ENCODE measurements around the gene ANKRD33B. TPM values are rescaled to one million over a fixed set of nuclear protein-coding genes. Genes with fewer than 3 reads are reported as not detected.

ANKRD33B gene
- total RNA-seq, 1 experiment from 2014 or later: 10.9 TPM

GRCh38 chr5:10685115-10685521 is 121.2 kb downstream of the ANKRD33B start (continued):
- TF ChIP-seq MAX (IDR thresholded peaks at IDR 0.05): no peak
- TF ChIP-seq ZBTB33 (IDR thresholded peaks at IDR 0.05; ENCODE audit: extremely low read depth, insufficient replicate concordance, low read length): no peak
- TF ChIP-seq ELF1 (IDR thresholded peaks at IDR 0.05; ENCODE audit: borderline replicate concordance, low read depth): no peak
- TF ChIP-seq CEBPB (IDR thresholded peaks at IDR 0.05; ENCODE audit: low read depth): no peak
- TF ChIP-seq SRF (IDR thresholded peaks at IDR 0.05; ENCODE audit: low read depth): no peak
- TF ChIP-seq RAD21 (IDR thresholded peaks at IDR 0.05; ENCODE audit: low read depth): no peak

- Histone ChIP-seq H3K36me3 (ENCODE audit: control insufficient read depth in 1 of 2, insufficient read depth in 2 of 2, low read length in 2 of 2) (no peaks in the 10 kb centered on the region), H3K4me2 (ENCODE audit: low read length) (no peak overlapping the region), H3K9ac (ENCODE audit: low read length) (no peak overlapping the region), H4K20me1 (ENCODE audit: insufficient read depth) (no peaks in the 10 kb centered on the region), H2AFZ (ENCODE audit: low read depth, low read length, poor library complexity, severe bottlenecking) (no peak overlapping the region), H3K9me2 (ENCODE audit: insufficient read depth) (no peaks in the 10 kb centered on the region), H3K27ac (ENCODE audit: low read depth, low read length) (no peak overlapping the region), H3K27me3 (ENCODE audit: insufficient read depth, low read length) (no peaks in the 10 kb centered on the region), H3K9me3 (ENCODE audit: control insufficient read depth in 1 of 2, insufficient read depth in 1 of 2, low read depth in 1 of 2, low read length in 2 of 2) (no peaks in the 10 kb centered on the region), H3K4me3 (replicated peaks in 1 of 2; ENCODE audit: low read depth in 1 of 2, low read length in 2 of 2) (no peak overlapping the region), H3K4me1 (ENCODE audit: control insufficient read depth in 1 of 2, insufficient read depth in 2 of 2, low read length in 2 of 2) (peaks cover 0 to 11% of the 10 kb centered on the region in 2 experiments; a peak in 1 of 4 replicates), H3K79me2 (ENCODE audit: insufficient read depth, low read length) (no peaks in the 10 kb centered on the region)
- RAD21 ChIA-PET (ENCODE audit: low non-redundant PET in 1 of 2, low total read pairs in 2 of 2, uncharacterized antibody in 2 of 2, unreplicated experiment in 2 of 2): no interaction called here
- TF ChIP-seq CBX3 (IDR thresholded peaks at IDR 0.05; ENCODE audit: low read depth) (no peak), RAD21 (IDR thresholded peaks at IDR 0.05; ENCODE audit: low read depth) (no peak), ZNF274 (IDR thresholded peaks at IDR 0.05; ENCODE audit: low read depth, low read length) (no peak), ELF1 (IDR thresholded peaks at IDR 0.05; ENCODE audit: borderline replicate concordance, low read depth) (no peak), TCF7L2 (IDR thresholded peaks at IDR 0.05; ENCODE audit: borderline replicate concordance, extremely low read depth, insufficient read depth, insufficient read length) (no peak), EZH2phosphoT487 (IDR thresholded peaks at IDR 0.05; ENCODE audit: borderline replicate concordance) (no peak), ZBTB33 (IDR thresholded peaks at IDR 0.05; ENCODE audit: extremely low read depth, insufficient replicate concordance, low read length) (no peak), SRF (IDR thresholded peaks at IDR 0.05; ENCODE audit: low read depth) (no peak), POLR2A (IDR thresholded peaks at IDR 0.05; ENCODE audit: borderline replicate concordance, extremely low read depth, insufficient read depth, insufficient read length) (no peak), JUND (IDR thresholded peaks at IDR 0.05) (no peak), EGR1 (IDR thresholded peaks at IDR 0.05; ENCODE audit: low read depth) (no peak), YY1 (IDR thresholded peaks at IDR 0.05; ENCODE audit: extremely low read depth, insufficient replicate concordance, low read depth, low read length) (no peak), MAX (IDR thresholded peaks at IDR 0.05) (no peak), SIN3A (IDR thresholded peaks at IDR 0.05; ENCODE audit: low read depth) (no peak), EZH2 (IDR thresholded peaks at IDR 0.05) (no peak), POLR2AphosphoS5 (IDR thresholded peaks at IDR 0.05; ENCODE audit: low read depth, low read length) (no peak), FOSL1 (IDR thresholded peaks at IDR 0.05; ENCODE audit: low read depth) (no peak), ZFX (IDR thresholded peaks at IDR 0.05) (no peak)
- intact Hi-C loops (cut with micrococcal nuclease): no loop called here
- POLR2A ChIA-PET: no interaction called here
- DNase-seq (ENCODE audit: low read depth, low spot score) (no peak), ATAC-seq (no peak)
- CTCF ChIA-PET: no interaction called here
- BruUV-seq (replicated peaks): no TSS peak
These were observed 123.0 kb downstream of the ANKRD33B start for GRCh38 chr5:10686890-10687289.

All from HCT116 (cell line).